KMS-11 (cell line): ENCODE results near the gene FERMT3.

Experiments
- H2AFZ ChIP-seq: fragments of 200-600 bp; sonication (generic); 2 replicates; pipeline ENCODE4 v1.6.1; 2016; ENCODE audit warnings: antibody characterized with exemption, mixed run types, low read depth
- H3K27ac ChIP-seq: fragments of 200-600 bp; sonication (generic); 2 replicates; pipeline ENCODE4 v1.6.1; 2016; ENCODE audit warnings: mild to moderate bottlenecking, mixed run types
- H3K27me3 ChIP-seq: fragments of 200-600 bp; sonication (generic); 2 replicates; pipeline ENCODE4 v1.6.1; 2017; ENCODE audit warnings: mild to moderate bottlenecking, low read depth, mixed run types, moderate library complexity; ENCODE audit not compliant: insufficient read depth
- H3K36me3 ChIP-seq: fragments of 200-600 bp; sonication (generic); 2 replicates; pipeline ENCODE4 v1.6.1; 2017; ENCODE audit warnings: mild to moderate bottlenecking, mixed run types; ENCODE audit not compliant: insufficient read depth
- H3K4me1 ChIP-seq: fragments of 200-600 bp; sonication (generic); 2 replicates; pipeline ENCODE4 v1.6.1; 2016; ENCODE audit warnings: mild to moderate bottlenecking, low read depth, mixed run types; ENCODE audit not compliant: poor library complexity, severe bottlenecking
- H3K4me2 ChIP-seq: fragments of 200-600 bp; sonication (generic); 2 replicates; pipeline ENCODE4 v1.7.0; 2016; ENCODE audit warnings: mild to moderate bottlenecking, mixed run types
- H3K4me3 ChIP-seq: fragments of 200-600 bp; sonication (generic); IDR thresholded peaks from 2 replicates; pipeline ENCODE4 v1.6.1; 2017; ENCODE audit warnings: low read depth, low read length, mixed read lengths; ENCODE audit not compliant: insufficient read depth
- H3K79me2 ChIP-seq: fragments of 200-600 bp; sonication (generic); 2 replicates; pipeline ENCODE4 v1.6.1; 2016; ENCODE audit warnings: low read depth, mixed run types; ENCODE audit not compliant: insufficient read depth
- H3K9ac ChIP-seq: fragments of 200-600 bp; sonication (generic); 2 replicates; pipeline ENCODE4 v1.6.1; 2016; ENCODE audit warnings: mild to moderate bottlenecking, mixed run types
- H4K20me1 ChIP-seq: fragments of 200-600 bp; sonication (generic); 2 replicates; pipeline ENCODE4 v1.6.1; 2016; ENCODE audit warnings: mild to moderate bottlenecking, mixed run types; ENCODE audit not compliant: insufficient read depth
- TF ChIP-seq, protein P1 (sequence below): fragments of 200-600 bp; sonication (generic); conservative IDR thresholded peaks from 2 replicates; pipeline ENCODE4 v1.6.1; 2017; ENCODE audit warnings: low read depth, mild to moderate bottlenecking, antibody characterized with exemption, low read length, moderate library complexity, mixed read lengths

The FERMT3 gene

GRCh38 chr11:64208086-64208795 is 1.7 kb downstream of the FERMT3 start:
- H2AFZ ChIP-seq: no peak overlapping the region
- H3K27ac ChIP-seq: peak overlapping the region; percentile 58; the same call in 1 of the 2 replicates
- no peak overlapping the region for H3K4me3 ChIP-seq
- H3K4me2 ChIP-seq: peak overlapping the region; percentile 84
- 0 out of 2 replicates have a peak, but pooled peaks cover 6% of the 10 kb centered on the region for H4K20me1 ChIP-seq
- H3K9ac ChIP-seq: peak overlapping the region; percentile 71; the same call in 1 of the 2 replicates
- peaks cover 32% of the 10 kb centered on the region for H3K4me1 ChIP-seq
- TF ChIP-seq, protein P1, sequence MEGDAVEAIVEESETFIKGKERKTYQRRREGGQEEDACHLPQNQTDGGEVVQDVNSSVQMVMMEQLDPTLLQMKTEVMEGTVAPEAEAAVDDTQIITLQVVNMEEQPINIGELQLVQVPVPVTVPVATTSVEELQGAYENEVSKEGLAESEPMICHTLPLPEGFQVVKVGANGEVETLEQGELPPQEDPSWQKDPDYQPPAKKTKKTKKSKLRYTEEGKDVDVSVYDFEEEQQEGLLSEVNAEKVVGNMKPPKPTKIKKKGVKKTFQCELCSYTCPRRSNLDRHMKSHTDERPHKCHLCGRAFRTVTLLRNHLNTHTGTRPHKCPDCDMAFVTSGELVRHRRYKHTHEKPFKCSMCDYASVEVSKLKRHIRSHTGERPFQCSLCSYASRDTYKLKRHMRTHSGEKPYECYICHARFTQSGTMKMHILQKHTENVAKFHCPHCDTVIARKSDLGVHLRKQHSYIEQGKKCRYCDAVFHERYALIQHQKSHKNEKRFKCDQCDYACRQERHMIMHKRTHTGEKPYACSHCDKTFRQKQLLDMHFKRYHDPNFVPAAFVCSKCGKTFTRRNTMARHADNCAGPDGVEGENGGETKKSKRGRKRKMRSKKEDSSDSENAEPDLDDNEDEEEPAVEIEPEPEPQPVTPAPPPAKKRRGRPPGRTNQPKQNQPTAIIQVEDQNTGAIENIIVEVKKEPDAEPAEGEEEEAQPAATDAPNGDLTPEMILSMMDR: no peak
- no peaks in the 10 kb centered on the region; the same call in 1 of the 2 replicates for H3K36me3 ChIP-seq
- no peaks in the 10 kb centered on the region; the same call in 1 of the 2 replicates for H3K79me2 ChIP-seq
- no peaks in the 10 kb centered on the region for H3K27me3 ChIP-seq

DNA sequence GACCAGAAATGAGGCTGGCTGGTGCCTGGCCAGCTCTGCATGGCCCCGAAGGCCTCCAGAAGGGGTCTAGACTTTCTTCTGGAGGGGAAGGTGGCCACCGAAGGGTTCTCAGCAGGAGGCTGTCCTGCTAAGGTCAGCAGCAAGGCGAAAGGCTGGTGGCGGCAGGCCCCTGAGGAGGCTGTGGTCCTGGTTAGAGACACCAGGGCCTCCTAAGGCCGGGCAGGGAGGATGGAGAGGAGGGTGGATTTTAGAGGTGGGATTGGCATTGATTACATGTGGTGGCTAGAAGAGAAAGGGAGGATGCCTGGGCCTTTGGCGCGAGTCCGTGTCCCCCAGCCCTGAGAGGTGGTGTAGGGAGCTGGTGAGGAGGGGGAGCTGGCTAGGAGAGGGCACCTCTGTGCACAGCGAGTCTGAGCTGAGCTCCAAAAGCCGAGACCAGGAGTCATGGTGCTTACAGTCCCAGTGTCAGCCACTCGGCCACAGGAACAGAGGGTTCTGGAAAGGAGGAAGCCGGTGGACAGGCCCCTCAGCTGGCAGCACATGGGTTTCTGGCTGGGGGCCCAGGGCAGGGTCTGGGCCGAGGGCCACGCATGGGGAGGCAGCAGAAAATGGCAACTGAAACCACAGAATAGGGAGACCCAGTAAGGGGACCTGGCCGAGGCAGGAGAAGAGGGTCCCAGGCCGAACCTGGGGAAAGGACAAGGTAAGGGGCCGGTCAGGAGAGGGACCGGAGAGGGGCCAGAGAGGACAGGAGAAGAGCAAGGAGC is 2.5 kb downstream of the FERMT3 start:
- H3K36me3 ChIP-seq: no peaks in the 10 kb centered on the region
- H2AFZ ChIP-seq: no peak overlapping the region
- no peak overlapping the region for H3K4me2 ChIP-seq
- H4K20me1 ChIP-seq: 0 out of 2 replicates have a peak, but pooled peaks cover 3% of the 10 kb centered on the region
- no peaks in the 10 kb centered on the region; the same call in 1 of the 2 replicates for H3K79me2 ChIP-seq
- no peak overlapping the region for H3K4me3 ChIP-seq
- no peaks in the 10 kb centered on the region for H3K27me3 ChIP-seq
- H3K9ac ChIP-seq: no peak overlapping the region
- peaks cover 25% of the 10 kb centered on the region for H3K4me1 ChIP-seq
- no peak overlapping the region for H3K27ac ChIP-seq
- TF ChIP-seq, protein P1: no peak

- TF ChIP-seq, protein P1: no peak
- H3K27ac ChIP-seq: no peak overlapping the region
- H3K4me2 ChIP-seq: no peak overlapping the region
- no peak overlapping the region for H3K4me3 ChIP-seq
- H3K9ac ChIP-seq: no peak overlapping the region
- H4K20me1 ChIP-seq: no peaks in the 10 kb centered on the region
- H3K79me2 ChIP-seq: no peaks in the 10 kb centered on the region; the same call in 1 of the 2 replicates
- no peaks in the 10 kb centered on the region for H3K27me3 ChIP-seq
- no peaks in the 10 kb centered on the region for H3K36me3 ChIP-seq
- peaks cover 19% of the 10 kb centered on the region for H3K4me1 ChIP-seq
- H2AFZ ChIP-seq: no peak overlapping the region
Measured at GRCh38 chr11:64209563-64209843, 3.0 kb downstream of the FERMT3 start.

DNA sequence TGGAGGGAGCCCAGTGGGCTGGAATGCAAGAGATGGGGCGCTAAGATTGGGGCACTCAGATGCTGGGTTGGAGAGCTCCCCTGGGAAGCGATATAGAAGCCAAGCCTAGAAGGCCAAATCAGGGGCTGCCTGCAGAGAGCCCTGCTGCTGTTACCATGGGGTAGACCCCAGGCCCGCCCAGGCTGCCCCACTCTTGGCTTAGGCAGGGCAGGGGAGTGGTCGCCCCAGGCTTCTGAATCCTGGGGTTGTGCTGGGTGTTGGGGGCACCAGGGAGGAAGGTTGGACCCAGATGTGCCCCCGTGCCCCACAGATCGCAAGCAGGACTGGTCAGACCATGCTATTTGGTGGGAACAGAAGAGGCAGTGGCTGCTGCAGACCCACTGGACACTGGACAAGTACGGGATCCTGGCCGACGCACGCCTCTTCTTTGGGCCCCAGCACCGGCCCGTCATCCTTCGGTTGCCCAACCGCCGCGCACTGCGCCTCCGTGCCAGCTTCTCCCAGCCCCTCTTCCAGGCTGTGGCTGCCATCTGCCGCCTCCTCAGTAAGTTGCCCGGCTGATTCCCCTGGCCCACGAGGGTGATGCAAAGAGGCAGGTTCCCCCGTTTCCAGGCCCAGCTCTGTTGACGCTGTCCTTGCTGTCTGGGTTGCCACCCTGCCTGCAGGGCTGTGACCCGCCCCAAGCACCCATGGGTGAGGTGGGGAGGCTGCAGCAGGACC is 3.9 kb downstream of the FERMT3 start:
- no peaks in the 10 kb centered on the region for H4K20me1 ChIP-seq
- no peaks in the 10 kb centered on the region for H3K27me3 ChIP-seq
- H3K79me2 ChIP-seq: no peaks in the 10 kb centered on the region; the same call in 1 of the 2 replicates
- no peak overlapping the region for H3K4me2 ChIP-seq
- peaks cover 10% of the 10 kb centered on the region for H3K4me1 ChIP-seq
- H3K4me3 ChIP-seq: no peak overlapping the region
- TF ChIP-seq, protein P1: no peak
- no peak overlapping the region for H3K9ac ChIP-seq
- no peak overlapping the region for H2AFZ ChIP-seq
- no peaks in the 10 kb centered on the region for H3K36me3 ChIP-seq
- H3K27ac ChIP-seq: no peak overlapping the region
